ENCODE results near the gene FBXL7.

The FBXL7 gene

DNA sequence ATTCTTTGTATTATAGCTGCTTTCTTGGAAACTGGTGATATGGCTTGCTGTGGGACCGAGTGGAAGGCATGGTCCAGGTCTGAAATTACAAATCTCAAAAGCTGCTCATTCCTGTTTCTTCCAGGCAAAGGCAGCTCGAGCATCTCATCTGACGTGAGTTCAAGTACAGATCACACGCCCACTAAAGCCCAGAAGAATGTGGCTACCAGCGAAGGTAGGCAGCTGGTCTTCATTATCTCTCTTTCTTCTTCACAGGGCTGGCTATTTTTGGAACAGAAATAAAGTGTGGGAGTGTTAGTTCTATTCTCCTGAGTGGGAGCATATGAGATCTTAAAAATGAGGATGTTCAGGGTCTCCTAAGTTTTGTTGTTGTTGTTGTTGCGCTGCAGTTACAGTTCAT is 115.9 kb downstream of the FBXL7 start:
- DNase-seq (no peak), ATAC-seq (no peak)

DNA sequence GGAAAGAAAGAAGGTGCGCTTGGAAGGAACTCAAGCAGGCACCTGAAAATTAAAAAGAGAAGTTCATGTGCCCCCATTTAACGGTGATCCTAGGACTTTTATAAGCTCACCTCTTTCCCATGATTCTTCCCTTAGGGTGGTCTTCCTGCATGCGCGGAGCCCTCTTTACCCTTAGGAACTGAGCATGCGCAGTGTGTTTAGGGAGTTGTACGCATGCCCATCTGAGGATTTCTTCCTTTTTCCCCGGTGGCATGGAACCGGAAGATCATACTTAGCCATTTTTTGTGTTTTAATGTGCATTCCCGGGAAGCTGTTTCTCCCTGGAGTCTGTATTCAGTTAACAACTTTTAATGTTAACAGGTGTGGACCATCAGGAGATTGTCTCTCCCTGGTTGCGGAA is 119.0 kb downstream of the FBXL7 start:
- no peak for DNase-seq
- no peak for ATAC-seq

DNA sequence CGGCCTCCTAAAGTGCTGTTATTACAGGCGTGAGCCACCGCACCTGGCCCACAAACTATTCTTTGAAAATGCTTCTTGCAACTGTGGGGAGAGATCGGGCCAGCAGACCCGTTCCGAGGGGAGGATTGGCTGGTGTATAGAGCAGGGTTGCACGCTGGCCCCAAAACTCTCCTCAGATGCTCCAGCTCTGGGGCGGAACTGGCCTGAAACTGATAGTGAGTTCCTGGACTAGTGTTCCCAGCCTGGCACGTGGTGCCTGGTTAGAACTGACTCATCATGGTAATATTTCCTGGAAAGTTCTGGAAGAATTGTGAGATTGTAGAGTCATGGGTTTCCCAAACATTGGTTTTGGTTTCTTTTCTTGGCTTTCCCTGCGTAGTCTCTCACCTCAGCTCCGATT is 120.5 kb downstream of the FBXL7 start:
- DNase-seq (no peak), ATAC-seq (no peak)

DNA sequence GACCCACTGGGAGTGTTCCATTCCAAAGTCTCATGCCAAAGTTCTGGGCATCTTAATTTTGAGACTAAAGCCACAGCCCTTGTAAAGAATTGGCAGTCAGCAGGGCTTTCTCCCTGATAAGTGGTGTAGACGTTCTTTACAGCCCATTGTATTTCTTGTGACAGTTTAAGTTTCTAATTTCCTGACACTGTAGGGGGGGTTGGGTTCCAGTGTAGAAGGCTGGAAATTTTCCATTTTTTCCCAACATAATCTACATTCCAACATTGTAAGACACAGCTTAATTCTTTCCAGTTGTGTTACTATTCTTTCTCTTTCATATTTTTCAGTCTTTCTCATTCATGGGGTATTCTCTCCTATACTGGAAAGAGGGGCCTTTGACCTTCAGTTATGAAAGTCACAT is 121.1 kb downstream of the FBXL7 start:
- DNase-seq (no peak), ATAC-seq (no peak)

DNA sequence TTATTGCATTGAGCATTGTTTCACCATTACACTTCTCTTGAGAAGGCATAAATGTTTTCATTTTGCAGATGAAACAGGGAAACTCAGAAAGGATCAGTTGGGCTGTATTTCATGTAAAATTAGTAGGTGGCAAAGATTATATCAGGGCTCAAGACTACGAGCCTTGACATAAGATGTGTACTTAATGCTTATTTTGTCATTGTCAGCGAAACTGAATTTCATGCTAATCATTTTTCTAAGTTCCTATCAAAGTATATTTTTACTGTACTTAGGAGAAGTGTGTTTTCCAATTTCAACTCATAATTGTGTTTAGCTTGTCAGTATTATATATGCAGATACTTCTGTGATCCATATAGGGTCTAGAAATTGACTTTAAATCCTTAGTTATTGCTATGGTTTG is 123.8 kb downstream of the FBXL7 start:
- ATAC-seq (no peak), DNase-seq (no peak)

DNA sequence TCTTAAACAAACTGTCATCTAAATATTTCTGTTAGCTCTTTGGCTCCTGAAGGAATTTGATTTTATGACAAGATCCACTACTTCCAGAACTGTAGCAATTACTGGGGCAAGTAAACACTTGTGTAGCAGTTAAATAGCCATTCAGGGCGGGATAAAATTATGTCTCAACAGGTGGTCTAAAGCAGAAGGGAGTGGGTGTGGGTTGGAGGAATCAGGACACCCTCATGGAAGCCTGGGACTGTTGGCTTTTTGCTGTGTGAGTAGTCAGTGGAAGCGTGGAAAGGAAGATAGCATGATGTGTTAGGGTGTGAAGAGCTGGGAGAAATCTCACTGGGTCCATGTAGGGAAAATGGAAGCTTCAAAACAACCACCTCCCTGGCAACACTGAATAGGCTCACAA is 127.1 kb downstream of the FBXL7 start:
- DNase-seq, result no peak
- ATAC-seq, result no peak

DNA sequence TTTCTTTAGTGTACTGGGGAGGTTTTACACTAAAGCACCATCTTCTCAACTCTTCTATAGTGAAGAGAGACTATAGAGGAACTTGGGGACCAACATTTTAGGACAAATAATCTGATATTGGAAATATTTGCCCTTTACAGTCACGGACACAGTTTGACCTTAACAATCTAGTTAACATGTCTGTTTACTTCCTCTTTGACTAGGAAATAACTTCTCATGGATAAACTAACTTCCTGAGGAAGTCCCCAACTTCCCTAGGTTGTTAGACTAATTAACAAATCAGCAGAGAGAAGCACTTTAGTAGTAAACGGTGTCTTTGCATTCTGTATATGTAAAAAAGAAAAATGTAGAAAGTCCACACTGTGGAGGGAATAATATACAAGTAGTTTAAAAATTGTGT is 127.7 kb downstream of the FBXL7 start:
- ATAC-seq (no peak), DNase-seq (no peak)

DNA sequence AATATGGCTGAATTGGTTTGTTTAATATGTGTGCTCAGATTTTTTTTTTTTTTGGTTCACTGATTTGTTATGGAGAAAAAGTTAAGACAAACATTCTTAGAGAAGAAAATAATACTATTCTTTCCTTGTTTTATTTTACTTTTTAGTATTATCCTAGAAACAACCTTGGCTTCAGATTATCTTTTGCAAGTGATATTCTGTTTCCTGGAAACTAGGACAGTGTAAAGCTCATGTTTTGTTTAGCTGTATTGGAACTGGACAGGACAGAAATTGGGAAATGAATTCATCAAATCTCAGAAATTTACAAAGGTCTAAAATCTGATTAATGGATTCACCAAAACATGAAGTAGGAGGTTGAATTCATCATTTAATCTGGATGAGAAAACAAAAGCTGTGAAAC is 130.5 kb downstream of the FBXL7 start:
- DNase-seq (no peak), ATAC-seq (no peak)

DNA sequence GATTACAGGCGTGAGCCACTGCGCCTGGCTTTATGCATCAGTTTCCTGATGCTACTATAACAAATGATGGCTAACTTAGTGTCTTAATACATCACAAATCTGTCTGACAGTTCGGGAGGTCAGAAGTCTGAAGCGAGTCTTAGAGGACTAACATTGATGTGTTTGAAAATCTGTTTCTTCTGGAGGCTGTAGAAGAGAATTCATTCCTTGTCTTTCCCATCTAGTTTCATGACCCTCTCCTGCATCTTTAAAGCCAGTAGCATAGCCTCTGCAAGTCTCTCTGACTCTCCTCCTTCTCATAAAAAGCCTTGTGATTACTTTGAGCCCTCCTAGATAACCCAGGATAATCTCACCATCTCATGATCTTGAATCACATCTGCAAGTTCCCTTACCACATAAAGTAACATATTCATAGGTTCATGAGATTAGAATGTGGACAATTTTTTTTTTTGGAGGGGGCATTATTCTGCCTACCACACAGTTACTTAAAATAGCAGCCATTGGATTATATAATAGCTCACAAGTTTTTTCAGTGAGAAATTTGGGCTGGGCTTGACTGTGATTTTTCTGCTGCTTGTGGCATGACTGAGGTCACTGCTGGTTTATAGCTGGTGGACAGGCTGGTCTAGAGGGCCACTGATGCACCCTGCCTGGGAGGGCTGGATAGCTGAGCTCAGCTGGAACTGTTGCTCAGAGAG is 134.8 kb downstream of the FBXL7 start:
- no peak for DNase-seq
- ATAC-seq, result no peak

DNA sequence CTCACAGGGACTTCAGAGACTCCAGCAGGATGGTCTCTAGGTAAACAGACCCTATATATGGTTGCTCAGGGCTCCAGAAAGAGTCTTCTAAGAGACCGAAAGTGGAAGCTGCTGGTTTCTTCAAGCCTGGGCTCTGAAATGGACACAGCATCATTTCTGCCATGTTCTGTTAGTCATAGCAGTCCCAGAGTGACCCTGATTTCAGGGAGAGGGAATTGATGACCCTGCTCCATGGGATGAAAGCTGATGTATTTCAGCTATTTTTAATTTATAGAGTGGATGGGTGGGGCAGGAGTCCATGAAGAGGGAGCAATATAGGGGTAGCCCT is 135.3 kb downstream of the FBXL7 start:
- no peak for DNase-seq
- ATAC-seq, result no peak

DNA sequence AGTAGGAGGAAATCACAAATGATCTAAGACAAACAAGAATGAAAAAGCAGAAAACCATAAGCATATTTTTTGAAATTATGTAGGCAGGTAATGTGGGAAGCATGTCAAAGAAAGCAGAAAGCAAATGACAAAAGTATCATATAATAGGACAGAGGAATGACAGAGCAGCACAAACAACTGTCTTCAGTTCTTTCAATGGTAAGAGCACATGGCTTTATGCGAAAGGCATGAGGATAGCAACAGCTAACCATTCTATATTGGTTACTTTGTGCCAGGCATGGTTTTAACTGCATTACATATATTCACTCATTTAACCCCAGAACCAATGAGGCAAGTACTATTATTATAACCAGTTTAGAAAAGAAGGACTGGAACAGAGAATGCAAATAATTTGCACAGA is 137.4 kb downstream of the FBXL7 start:
- no peak for ATAC-seq
- DNase-seq, result no peak

DNA sequence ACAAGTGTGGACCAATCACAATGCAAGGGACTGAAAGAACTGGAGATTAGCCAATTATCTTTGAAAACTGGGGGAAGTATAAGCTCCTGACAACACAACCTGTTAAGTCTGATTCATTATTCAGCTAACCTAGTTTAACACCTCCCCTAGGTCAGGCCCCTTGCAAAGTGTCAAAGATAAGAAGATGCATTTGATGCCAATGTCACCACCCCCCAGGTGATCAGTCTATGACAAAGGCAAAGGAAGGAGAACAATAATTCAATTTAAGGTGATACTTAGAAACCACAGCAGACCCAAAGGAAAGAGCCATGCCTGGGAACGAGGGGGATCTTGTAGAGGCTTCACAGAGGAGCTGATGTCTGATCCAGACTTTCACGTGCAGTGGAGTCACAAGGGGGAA is 137.9 kb downstream of the FBXL7 start:
- no peak for DNase-seq

DNA sequence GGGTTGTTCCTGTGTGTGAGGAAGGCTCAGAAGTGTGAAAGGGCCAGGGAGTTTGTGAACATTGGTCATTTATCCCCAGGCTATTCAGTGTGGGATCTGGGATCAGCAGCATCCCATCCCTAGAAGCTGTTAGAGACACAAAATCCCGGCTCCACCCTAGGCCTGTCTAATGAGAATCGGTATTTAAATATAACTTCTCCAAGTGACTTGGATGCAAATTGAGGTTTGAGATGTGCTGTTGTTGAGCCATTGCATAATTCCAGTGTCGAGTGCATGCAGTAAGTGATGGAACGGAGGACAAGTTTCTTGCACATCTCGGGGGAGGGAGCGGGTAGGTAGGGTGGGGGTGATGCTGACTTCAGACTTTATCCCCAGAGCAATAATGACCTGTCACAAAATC is 138.3 kb downstream of the FBXL7 start:
- DNase-seq (no peak), ATAC-seq (no peak)

More for the DNA sequence above, 137.9 kb downstream of the FBXL7 start:
- no peak for ATAC-seq

DNA sequence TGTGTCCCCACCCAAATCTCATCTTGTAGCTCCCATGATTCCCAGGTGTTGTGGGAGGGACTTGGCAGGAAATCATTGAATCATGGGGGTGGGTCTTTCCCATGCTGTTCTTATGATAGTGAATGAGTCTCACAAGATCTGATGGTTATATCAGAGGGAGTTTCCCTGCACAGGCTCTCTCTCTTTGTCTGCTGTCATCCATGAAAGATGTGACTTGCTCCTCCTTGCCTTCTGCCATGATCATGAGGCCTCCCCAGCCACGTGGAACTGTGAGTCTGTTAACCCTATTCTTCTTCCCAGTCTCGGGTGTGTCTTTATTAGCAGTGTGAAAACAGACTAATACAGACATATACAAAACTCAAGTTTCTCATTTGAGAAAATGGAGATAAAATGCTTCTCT is 139.3 kb downstream of the FBXL7 start:
- no peak for ATAC-seq
- DNase-seq, result no peak

DNA sequence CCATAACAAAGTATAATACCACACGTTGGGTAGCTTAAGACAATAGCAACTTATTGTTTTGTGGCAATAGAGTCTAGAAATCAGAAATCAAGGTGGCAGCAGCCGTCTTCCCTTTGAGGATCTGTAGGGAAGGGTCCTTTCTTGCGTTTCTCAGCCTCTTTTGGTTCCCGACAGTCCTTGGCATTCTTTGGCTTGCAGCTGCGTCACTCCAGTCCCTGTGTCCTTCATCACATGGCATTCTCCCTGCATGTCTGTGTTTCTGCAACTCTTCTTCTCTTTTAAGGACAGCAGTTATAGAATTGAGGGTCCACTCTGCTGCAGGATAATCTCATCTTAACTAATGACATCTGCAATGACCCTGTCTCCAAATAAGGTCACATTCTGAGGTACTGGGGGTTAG is 140.1 kb downstream of the FBXL7 start:
- ATAC-seq, result no peak
- DNase-seq, result no peak

DNA sequence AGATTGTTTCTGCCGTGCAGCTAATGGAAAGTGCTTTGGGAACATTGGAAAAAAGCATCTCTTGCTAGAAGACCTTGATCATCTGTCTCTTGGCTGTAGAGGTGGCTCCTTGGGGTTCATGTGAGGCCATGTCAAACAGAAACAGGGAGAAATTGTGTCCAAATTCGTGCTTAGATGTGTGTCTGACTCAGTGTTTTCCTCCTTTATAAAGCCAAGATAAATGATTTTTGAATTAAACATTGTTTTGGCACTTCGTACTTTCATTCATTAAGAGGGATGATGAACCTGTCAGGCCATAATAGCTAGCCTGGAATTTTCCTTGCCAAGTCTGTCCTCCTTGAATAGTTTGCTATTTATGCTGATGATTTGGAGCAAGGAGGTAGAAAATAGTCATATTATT is 143.8 kb downstream of the FBXL7 start:
- no peak for ATAC-seq
- no peak for DNase-seq

DNA sequence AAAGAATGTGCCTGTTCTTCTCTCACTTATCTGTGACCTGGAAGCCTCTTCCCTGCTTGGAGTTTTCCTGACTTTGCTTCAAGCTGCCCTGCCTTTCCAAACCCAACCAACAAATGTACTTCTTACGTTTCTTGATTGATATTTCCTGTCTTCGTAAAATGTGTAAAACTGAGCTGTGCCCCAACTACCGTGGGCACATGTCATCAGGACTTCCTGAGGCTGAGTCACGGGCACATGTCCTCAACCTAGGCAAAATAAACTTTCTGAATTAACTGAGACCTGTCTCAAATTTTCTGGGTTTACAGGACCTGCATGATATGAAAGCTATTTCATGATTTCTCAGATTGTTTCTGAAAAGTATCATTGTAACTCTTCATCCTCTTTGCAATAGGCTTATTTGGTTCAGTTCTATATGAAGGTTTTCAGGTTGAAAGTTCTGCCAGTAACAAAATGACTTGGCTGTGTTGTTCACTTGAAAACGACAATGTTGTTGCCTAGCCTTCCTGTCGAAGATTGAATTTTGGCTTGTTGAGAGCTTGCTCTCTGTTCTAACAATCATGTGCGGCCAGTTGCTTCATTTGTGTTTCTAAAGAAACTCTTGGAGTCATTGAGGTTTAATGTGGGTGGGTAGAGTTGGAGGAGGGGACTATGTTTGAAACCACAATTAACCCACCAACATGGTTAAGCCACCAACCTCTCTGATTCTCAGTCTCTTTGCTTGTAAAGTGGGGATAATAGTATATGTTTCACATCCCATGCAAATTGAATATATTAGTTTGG is 145.6 kb downstream of the FBXL7 start:
- DNase-seq, result no peak
- ATAC-seq, result no peak

DNA sequence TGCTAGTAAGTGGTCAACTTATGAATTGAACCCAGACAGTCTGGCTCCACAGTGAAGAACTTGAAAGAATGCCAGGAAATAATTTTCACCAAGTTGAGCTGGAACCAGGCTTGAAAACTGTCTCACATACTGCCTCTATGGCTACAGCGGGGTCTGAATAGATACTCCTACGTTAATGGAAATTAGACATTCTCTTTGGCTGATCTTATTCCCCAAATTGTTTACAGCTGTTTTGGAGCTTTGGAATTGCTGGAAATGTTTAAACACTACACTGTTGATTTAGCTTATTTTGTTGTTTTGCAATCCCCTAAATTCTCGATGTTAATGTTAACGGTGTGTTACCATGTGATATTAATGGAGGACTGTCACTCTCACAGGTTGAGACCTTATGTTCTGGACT is 146.4 kb downstream of the FBXL7 start:
- DNase-seq, result no peak
- ATAC-seq, result no peak

DNA sequence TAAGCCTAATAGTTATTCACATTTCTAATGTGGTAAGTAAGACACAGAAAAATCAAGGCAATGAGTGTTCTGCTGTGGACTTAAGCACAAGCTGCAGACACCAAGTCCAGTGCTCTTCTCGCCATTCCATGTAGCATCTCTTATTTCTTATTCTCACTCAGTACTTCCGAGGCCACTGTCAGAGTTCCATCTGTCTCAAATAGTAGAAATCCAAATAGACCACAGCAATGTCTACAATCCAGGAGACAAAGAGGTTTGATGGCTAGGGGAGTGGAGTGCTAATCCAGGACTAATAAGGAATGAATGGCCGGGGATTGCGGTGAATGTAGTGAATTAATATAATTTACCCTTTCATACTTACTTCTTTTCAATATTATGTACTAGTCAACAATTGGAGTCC is 147.3 kb downstream of the FBXL7 start:
- DNase-seq (no peak), ATAC-seq (no peak)

DNA sequence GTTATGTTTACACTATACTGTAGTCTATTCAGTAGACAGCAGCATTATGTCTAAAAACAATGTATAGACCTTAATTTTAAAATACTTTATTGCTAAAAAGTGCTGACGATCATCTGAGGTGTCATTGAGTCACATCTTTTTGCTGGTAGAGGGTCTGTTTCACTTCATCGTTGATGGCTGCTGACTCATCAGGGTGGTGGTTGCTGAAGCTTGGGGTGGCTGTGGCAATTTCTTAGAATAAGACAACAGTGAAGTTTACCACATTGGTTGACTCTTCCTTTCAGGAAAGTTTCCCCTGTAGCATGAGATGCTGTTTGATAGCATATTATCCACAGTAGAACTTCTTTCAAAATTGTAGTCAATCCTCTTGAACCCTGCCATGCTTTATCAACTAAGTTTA is 150.3 kb downstream of the FBXL7 start:
- DNase-seq (no peak), ATAC-seq (no peak)

DNA sequence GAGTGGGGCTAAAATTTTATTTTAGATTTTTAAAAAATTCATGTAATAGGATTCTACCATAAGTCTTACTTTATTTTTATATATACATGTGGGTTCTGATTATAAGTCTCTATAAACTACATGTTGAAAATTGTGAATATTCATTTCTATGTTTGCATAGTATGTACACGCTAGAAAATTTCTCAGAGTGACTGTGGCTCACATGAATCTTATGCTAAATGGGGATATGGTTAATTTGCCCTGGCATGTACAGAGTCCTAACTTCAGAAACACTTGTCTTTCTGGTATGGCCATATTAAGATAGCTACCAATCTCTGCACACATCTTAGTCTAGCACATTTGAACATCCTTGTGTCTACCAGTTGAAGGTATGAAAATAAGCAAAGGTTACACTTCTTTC is 154.8 kb downstream of the FBXL7 start:
- DNase-seq (no peak), ATAC-seq (no peak)

DNA sequence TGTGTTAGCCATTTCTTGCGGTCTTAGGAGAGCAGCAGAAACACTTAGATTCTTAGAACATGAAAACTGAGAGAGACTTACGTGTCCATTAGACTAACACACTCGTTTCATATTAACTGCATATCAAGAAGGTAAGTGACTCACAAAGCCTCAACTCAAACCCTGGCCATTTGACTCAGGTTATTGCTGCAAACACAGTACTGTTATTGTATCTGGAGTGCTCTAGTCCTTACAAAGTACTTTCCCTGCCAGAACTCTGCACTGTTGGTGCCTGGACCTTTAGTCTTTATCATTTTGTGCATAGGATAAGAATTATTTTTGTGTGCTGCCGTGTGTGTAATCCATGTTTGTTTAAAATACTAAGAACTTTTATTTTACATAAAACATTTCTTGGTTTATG is 155.7 kb downstream of the FBXL7 start:
- DNase-seq (no peak), ATAC-seq (no peak)

DNA sequence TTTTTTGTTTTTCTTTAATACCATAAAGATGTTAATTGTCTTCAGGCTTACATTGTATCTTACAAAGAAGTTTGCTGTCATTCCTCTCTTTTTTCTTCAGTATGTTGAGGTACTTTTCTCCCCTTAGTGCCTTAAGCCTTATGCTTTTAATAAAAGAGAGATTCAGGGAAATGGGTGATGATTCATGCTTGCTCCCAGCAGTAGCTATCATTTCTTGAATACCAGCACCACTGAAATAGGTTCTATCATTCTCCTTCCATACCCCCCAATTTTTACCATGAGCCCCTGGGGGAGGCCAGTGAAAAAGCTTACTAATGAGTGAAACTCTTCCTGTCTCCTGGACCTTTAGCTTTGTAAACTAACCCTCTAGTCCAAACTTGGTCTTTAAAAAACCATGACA is 165.0 kb downstream of the FBXL7 start:
- DNase-seq, result no peak
- ATAC-seq, result no peak

DNA sequence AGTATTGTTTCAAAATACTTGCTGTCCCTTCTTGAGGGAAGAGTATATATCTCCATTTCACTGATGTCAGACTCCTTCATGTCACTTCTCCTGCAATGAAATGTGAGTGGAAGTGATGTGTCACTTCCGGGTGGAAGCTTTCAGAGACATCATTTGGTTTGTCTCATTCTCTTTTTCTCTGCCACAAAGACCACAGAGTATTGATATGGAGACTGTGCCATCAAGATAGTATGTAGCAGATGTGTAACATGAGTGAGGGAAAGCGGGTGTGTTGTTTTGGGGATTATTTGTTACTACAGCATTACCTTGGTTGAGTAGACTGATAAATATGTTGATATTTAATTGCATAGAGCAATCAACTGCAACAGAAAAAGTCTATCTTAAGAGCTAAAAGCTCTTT is 169.8 kb downstream of the FBXL7 start:
- ATAC-seq (no peak), DNase-seq (no peak)
